ENCODE results near the gene ITGA4.

ITGA4 gene

GRCh38 chr2:181483211-181483610 is 26.0 kb downstream of the ITGA4 start:
- Histone ChIP-seq H3K4me1 (ENCODE audit: insufficient read depth, low read length, poor library complexity, severe bottlenecking) (no peaks in the 10 kb centered on the region), H3K9me3 (ENCODE audit: insufficient read depth, low read depth, low read length) (no peaks in the 10 kb centered on the region), H3K27me3 (ENCODE audit: insufficient read depth, low read length, poor library complexity, severe bottlenecking) (no peaks in the 10 kb centered on the region), H3K4me3 (ENCODE audit: low read length, poor library complexity, severe bottlenecking) (no peak overlapping the region), H3K79me2 (ENCODE audit: insufficient read depth, low read length) (peaks cover 74% of the 10 kb centered on the region), H3K4me2 (ENCODE audit: low read depth, low read length, poor library complexity, severe bottlenecking) (no peak overlapping the region), H3K9me2 (replicated peaks; ENCODE audit: low read depth, low read length) (no peaks in the 10 kb centered on the region), H3K9ac (ENCODE audit: low read depth, low read length, poor library complexity, severe bottlenecking) (no peak overlapping the region), H2AFZ (ENCODE audit: low read length) (no peak overlapping the region), H4K20me1 (ENCODE audit: insufficient read depth, low read length, poor library complexity, severe bottlenecking) (peaks cover 85% of the 10 kb centered on the region), H3F3A (ENCODE audit: low read depth) (peaks cover 7% of the 10 kb centered on the region; the same call in 1 of the 2 replicates), H3K36me3 (ENCODE audit: insufficient read depth, low read length) (peaks cover 98% of the 10 kb centered on the region)
- TF ChIP-seq EZH2phosphoT487 (IDR thresholded peaks at IDR 0.05; ENCODE audit: borderline replicate concordance): no peak
- TF ChIP-seq CTCF (conservative IDR thresholded peaks at IDR 0.05; ENCODE audit: low read length): no peak

- Histone ChIP-seq H3K9me3 (ENCODE audit: insufficient read depth, low read depth, low read length) (no peaks in the 10 kb centered on the region), H3K27me3 (ENCODE audit: insufficient read depth, low read length, poor library complexity, severe bottlenecking) (no peaks in the 10 kb centered on the region), H3K9ac (ENCODE audit: low read depth, low read length, poor library complexity, severe bottlenecking) (no peak overlapping the region), H3K4me2 (ENCODE audit: low read depth, low read length, poor library complexity, severe bottlenecking) (no peak overlapping the region), H3K79me2 (ENCODE audit: insufficient read depth, low read length) (peaks cover 69% of the 10 kb centered on the region), H4K20me1 (ENCODE audit: insufficient read depth, low read length, poor library complexity, severe bottlenecking) (peaks cover 82% of the 10 kb centered on the region), H3F3A (ENCODE audit: low read depth) (peaks cover 7% of the 10 kb centered on the region; the same call in 1 of the 2 replicates), H3K9me2 (replicated peaks; ENCODE audit: low read depth, low read length) (no peaks in the 10 kb centered on the region), H3K4me3 (ENCODE audit: low read length, poor library complexity, severe bottlenecking) (no peak overlapping the region), H3K36me3 (ENCODE audit: insufficient read depth, low read length) (peaks cover 97% of the 10 kb centered on the region), H2AFZ (ENCODE audit: low read length) (no peak overlapping the region), H3K4me1 (ENCODE audit: insufficient read depth, low read length, poor library complexity, severe bottlenecking) (no peaks in the 10 kb centered on the region)
- TF ChIP-seq CTCF (conservative IDR thresholded peaks at IDR 0.05; ENCODE audit: low read length) (no peak), EZH2phosphoT487 (IDR thresholded peaks at IDR 0.05; ENCODE audit: borderline replicate concordance) (no peak)
Observed at GRCh38 chr2:181483876-181484275, 26.7 kb downstream of the ITGA4 start.

GRCh38 chr2:181484851-181485637 is 27.9 kb downstream of the ITGA4 start:
- Histone ChIP-seq H3F3A (ENCODE audit: low read depth) (peaks cover 5% of the 10 kb centered on the region; the same call in 1 of the 2 replicates), H2AFZ (ENCODE audit: low read length) (no peak overlapping the region), H3K79me2 (ENCODE audit: insufficient read depth, low read length) (peaks cover 64% of the 10 kb centered on the region), H3K36me3 (ENCODE audit: insufficient read depth, low read length) (peaks cover 94% of the 10 kb centered on the region), H3K27me3 (ENCODE audit: insufficient read depth, low read length, poor library complexity, severe bottlenecking) (no peaks in the 10 kb centered on the region), H3K9me2 (replicated peaks; ENCODE audit: low read depth, low read length) (no peaks in the 10 kb centered on the region), H3K4me2 (ENCODE audit: low read depth, low read length, poor library complexity, severe bottlenecking) (no peak overlapping the region), H4K20me1 (ENCODE audit: insufficient read depth, low read length, poor library complexity, severe bottlenecking) (peaks cover 75% of the 10 kb centered on the region), H3K4me3 (ENCODE audit: low read length, poor library complexity, severe bottlenecking) (no peak overlapping the region), H3K9me3 (ENCODE audit: insufficient read depth, low read depth, low read length) (no peaks in the 10 kb centered on the region), H3K4me1 (ENCODE audit: insufficient read depth, low read length, poor library complexity, severe bottlenecking) (no peaks in the 10 kb centered on the region), H3K9ac (ENCODE audit: low read depth, low read length, poor library complexity, severe bottlenecking) (no peak overlapping the region)
- TF ChIP-seq CTCF (conservative IDR thresholded peaks at IDR 0.05; ENCODE audit: low read length): no peak
- TF ChIP-seq EZH2phosphoT487 (IDR thresholded peaks at IDR 0.05; ENCODE audit: borderline replicate concordance): no peak
